Endothelial cell of umbilical vein (primary cell): ENCODE results near the gene OMA1. TPM values are rescaled to one million over a fixed set of nuclear protein-coding genes. Genes with fewer than 3 reads are reported as not detected.

Experiments used
- BruUV-seq: library from RNA; stranded (reverse); fragments of 400-500 nt; replicated peaks from 2 replicates; lab custom pipeline; 2021; lab: Mats Ljungman, UMichigan
- CTCF ChIA-PET: fragments of 300-600, 350-600 bp; sonication (Branson Sonifier 250); formaldehyde crosslinking; loops from one replicate; lab custom pipeline; 2021; ENCODE audit warnings: antibody characterized with exemption, inconsistent platforms; lab: Charles Lee
- POLR2A ChIA-PET: fragments of 300-600, 350-600 bp; sonication (Branson Sonifier 250); formaldehyde crosslinking; loops from one replicate; lab custom pipeline; 2021; ENCODE audit warnings: antibody characterized with exemption, inconsistent platforms; lab: Charles Lee
- DNase-seq: peaks from one replicate; pipeline ENCODE4 v3.0.0-alpha.2; 2011; ENCODE audit warnings: low read depth, low spot score
- FAIRE-seq: peaks from 2 replicates; lab custom pipeline; 2011; peaks lifted over from hg19 to GRCh38; lab: Jason Lieb, UNC
- H2AFZ ChIP-seq: 2 replicates; pipeline ENCODE4 v1.6.0; 2012; ENCODE audit warnings: low read depth, low read length, control low read depth, inconsistent platforms
- H3K27ac ChIP-seq: 2 replicates; pipeline ENCODE4 v1.5.1; 2011; ENCODE audit warnings: low read depth, mild to moderate bottlenecking, control low read depth, low read length, moderate library complexity; ENCODE audit not compliant: insufficient read depth
- H3K27me3 ChIP-seq, 2 experiments: 2 replicates each; pipeline versions ENCODE4 v1.6.0 to v1.6.1; 2011; ENCODE audit warnings: low read length in 2 of 2, mixed read lengths in 1 of 2; ENCODE audit not compliant: control insufficient read depth in 2 of 2, insufficient read depth in 2 of 2
- H3K36me3 ChIP-seq, 2 experiments: 2 replicates in 1 of 2; 3 replicates in 1 of 2; pipeline ENCODE4 v1.5.1; 2011; ENCODE audit warnings: low read length in 2 of 2, mild to moderate bottlenecking in 1 of 2, moderate library complexity in 1 of 2; ENCODE audit not compliant: control insufficient read depth in 2 of 2, insufficient read depth in 2 of 2; ENCODE audit errors: extremely low read depth in 1 of 2
- H3K4me1 ChIP-seq: 3 replicates; pipeline ENCODE4 v1.5.1; 2011; ENCODE audit warnings: mild to moderate bottlenecking, low read length; ENCODE audit not compliant: control insufficient read depth, insufficient read depth; ENCODE audit errors: extremely low read depth
- H3K4me2 ChIP-seq: 2 replicates; pipeline ENCODE4 v1.6.1; 2011; ENCODE audit warnings: low read length, control low read depth, mixed read lengths; ENCODE audit not compliant: insufficient read depth
- H3K4me3 ChIP-seq, 3 experiments: fragments of 200-600 bp in 1 of 3; sonication (generic), shearing (Covaris generic) in 1 of 3; replicated peaks in 1 of 3; 2 replicates each; pipeline ENCODE4 v1.5.1; 2011 to 2016; ENCODE audit warnings: control low read depth in 3 of 3, low read length in 3 of 3, mild to moderate bottlenecking in 2 of 3, inconsistent platforms in 1 of 3, low read depth in 1 of 3, moderate library complexity in 1 of 3; ENCODE audit not compliant: insufficient read depth in 1 of 3
- H3K79me2 ChIP-seq: 2 replicates; pipeline ENCODE4 v1.6.0; 2012; ENCODE audit warnings: low read length, inconsistent platforms; ENCODE audit not compliant: control insufficient read depth, insufficient read depth
- H3K9ac ChIP-seq: replicated peaks from 2 replicates; pipeline ENCODE3; 2011; ENCODE audit warnings: low read length, control low read depth; ENCODE audit not compliant: insufficient read depth; ENCODE audit errors: extremely low read depth
- H3K9me1 ChIP-seq: replicated peaks from 3 replicates; pipeline ENCODE4 v1.6.0; 2011; ENCODE audit warnings: mild to moderate bottlenecking, low read length; ENCODE audit not compliant: control insufficient read depth, insufficient read depth; ENCODE audit errors: extremely low read depth
- H3K9me3 ChIP-seq: replicated peaks from 2 replicates; pipeline ENCODE4 v1.5.1; 2012; ENCODE audit warnings: low read length, inconsistent platforms; ENCODE audit not compliant: control insufficient read depth, insufficient read depth
- H4K20me1 ChIP-seq: replicated peaks from 2 replicates; pipeline ENCODE3; 2011; ENCODE audit warnings: mild to moderate bottlenecking, low read length; ENCODE audit not compliant: control insufficient read depth, insufficient read depth; ENCODE audit errors: extremely low read depth
- EZH2 ChIP-seq: IDR thresholded peaks from 2 replicates; pipeline ENCODE4 v1.6.1; 2012; ENCODE audit warnings: borderline replicate concordance, low read depth, mild to moderate bottlenecking, moderate library complexity, low read length, inconsistent platforms; ENCODE audit not compliant: severe bottlenecking
- FOS ChIP-seq: IDR thresholded peaks from 2 replicates; pipeline ENCODE4 v1.6.1; 2011; ENCODE audit warnings: mild to moderate bottlenecking, low read length, moderate library complexity, borderline replicate concordance; ENCODE audit not compliant: insufficient read depth
- GATA2 ChIP-seq: IDR thresholded peaks from 2 replicates; pipeline ENCODE4 v1.7.0; 2011; ENCODE audit warnings: low read depth, mild to moderate bottlenecking, moderate library complexity, mixed read lengths, low read length; ENCODE audit not compliant: insufficient read length, insufficient read depth
- JUN ChIP-seq: IDR thresholded peaks from 2 replicates; pipeline ENCODE4 v1.6.1; 2011; ENCODE audit warnings: borderline replicate concordance, low read depth; ENCODE audit not compliant: insufficient read length, insufficient read depth
- MYC ChIP-seq: IDR thresholded peaks from one replicate; pipeline ENCODE4 v1.6.1; 2011; ENCODE audit warnings: mild to moderate bottlenecking, low read depth, low read length
- POLR2A ChIP-seq: IDR thresholded peaks from 2 replicates; pipeline ENCODE4 v1.6.1; 2012; ENCODE audit warnings: low read depth, mild to moderate bottlenecking, control low read depth, low read length
- POLR2AphosphoS5 ChIP-seq: IDR thresholded peaks from 2 replicates; pipeline ENCODE4 v1.6.1; 2012; ENCODE audit warnings: low read depth, mild to moderate bottlenecking, control low read depth, low read length, moderate library complexity; ENCODE audit not compliant: insufficient read depth
- dilution Hi-C: fragments of 300-500 bp; cut with MboI; formaldehyde crosslinking; loops from one replicate; pipeline ENCODE4 v1.15.0; 2019; ENCODE audit warnings: low sequenced_read_pairs; ENCODE audit not compliant: extremely low pct_ligation_motif_present
- intact Hi-C: fragments of 100-400 bp; cut with micrococcal nuclease; formaldehyde crosslinking; loops from one replicate; pipeline ENCODE4 v1.10.0; 2022
- polyA plus RNA-seq, 4 experiments: library from polyadenylated mRNA; depleted of rRNA in 3 of 4; stranded (reverse) in 3 of 4; unstranded in 1 of 4; fragments of >200 nt; gene quantifications; 2 replicates each; pipeline versions ENCODE4 v1.2.1 to v1.2.3, GENCODE V29; 2011 to 2012; ENCODE audit warnings: missing spikeins in 1 of 4
- total RNA-seq: library from RNA; stranded (reverse); gene quantifications from 2 replicates; pipeline ENCODE4 v1.2.3, GENCODE V29; 2021
- TF ChIP-seq, protein P1 (sequence below): IDR thresholded peaks from 2 replicates; pipeline ENCODE4 v1.6.1; 2011; ENCODE audit not compliant: insufficient read depth, insufficient read length
- TF ChIP-seq, protein P2 (sequence below), 2 donors: IDR thresholded peaks; 1 replicate in 1 of 2; 2 replicates in 1 of 2; pipeline ENCODE4 v1.5.1; 2011; ENCODE audit warnings: low read length in 2 of 2, mild to moderate bottlenecking in 2 of 2, moderate library complexity in 2 of 2, control low read depth in 1 of 2, inconsistent platforms in 1 of 2, low read depth in 1 of 2; ENCODE audit not compliant: insufficient read depth in 1 of 2; ENCODE audit errors: extremely low read depth in 1 of 2

The OMA1 gene
- total and polyA plus RNA-seq, 2 donors (not counting 3 experiments of a cell fraction or from before 2014, with no cell fraction given): 4.0 to 4.6 TPM

DNA sequence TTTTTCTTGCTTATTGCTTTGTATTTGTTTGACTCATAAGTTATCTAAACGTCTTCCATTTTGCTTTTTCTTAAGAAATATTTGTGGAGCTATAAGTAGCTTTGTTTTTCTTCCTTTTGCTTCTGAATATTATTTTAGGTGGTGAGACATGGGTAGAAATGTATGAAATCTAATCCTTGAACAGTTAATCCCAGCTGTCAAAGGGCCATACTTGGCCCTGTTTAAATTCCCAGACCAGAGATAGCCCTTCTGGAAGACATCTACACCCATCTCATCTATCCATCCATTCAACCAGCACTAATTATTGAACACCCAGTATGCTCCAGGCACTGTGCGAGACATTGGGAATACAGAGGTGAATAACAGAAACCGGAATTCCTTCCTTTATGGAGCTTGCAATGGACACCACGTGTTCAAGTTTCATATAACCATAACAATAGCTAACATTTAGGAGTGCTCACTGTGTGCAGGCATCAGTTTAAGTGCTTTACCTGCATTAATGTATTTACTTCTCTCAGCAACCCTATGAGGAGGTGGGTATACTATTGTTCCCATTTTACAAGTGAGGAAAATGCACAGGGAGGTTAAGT lies 21.8 kb upstream of the OMA1 start:
- Histone ChIP-seq H3K9me1 (no peaks in the 10 kb centered on the region), H2AFZ (no peak overlapping the region), H4K20me1 (no peaks in the 10 kb centered on the region), H3K9ac (no peak overlapping the region), H3K27ac (no peak overlapping the region), H3K4me3 (no peak overlapping the region), H3K79me2 (no peaks in the 10 kb centered on the region), H3K9me3 (no peaks in the 10 kb centered on the region), H3K4me1 (peaks cover 4% of the 10 kb centered on the region), H3K27me3 (peaks cover 0 to 4% of the 10 kb centered on the region in 2 experiments), H3K36me3 (no peaks in the 10 kb centered on the region), H3K4me2 (no peak overlapping the region)
- dilution Hi-C loops: no loop called here
- FAIRE-seq (no peak), DNase-seq (no peak)
- POLR2A ChIA-PET: no interaction called here
- intact Hi-C loops: no loop called here
- BruUV-seq: no TSS peak
- CTCF ChIA-PET: interaction anchor here (0.9 to 2.7 kb wide), 3 partner anchors 12 to 85 kb away, joined by 3 to 18 read pairs (median 3); no protein-coding TSS in a partner anchor
- TF ChIP-seq EZH2: no peak
- TF ChIP-seq POLR2A: no peak
- TF ChIP-seq GATA2: no peak
- no peak for TF ChIP-seq POLR2AphosphoS5
- no peak for TF ChIP-seq JUN
- TF ChIP-seq, protein P1, sequence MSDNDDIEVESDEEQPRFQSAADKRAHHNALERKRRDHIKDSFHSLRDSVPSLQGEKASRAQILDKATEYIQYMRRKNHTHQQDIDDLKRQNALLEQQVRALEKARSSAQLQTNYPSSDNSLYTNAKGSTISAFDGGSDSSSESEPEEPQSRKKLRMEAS: no peak
- TF ChIP-seq, protein P2, sequence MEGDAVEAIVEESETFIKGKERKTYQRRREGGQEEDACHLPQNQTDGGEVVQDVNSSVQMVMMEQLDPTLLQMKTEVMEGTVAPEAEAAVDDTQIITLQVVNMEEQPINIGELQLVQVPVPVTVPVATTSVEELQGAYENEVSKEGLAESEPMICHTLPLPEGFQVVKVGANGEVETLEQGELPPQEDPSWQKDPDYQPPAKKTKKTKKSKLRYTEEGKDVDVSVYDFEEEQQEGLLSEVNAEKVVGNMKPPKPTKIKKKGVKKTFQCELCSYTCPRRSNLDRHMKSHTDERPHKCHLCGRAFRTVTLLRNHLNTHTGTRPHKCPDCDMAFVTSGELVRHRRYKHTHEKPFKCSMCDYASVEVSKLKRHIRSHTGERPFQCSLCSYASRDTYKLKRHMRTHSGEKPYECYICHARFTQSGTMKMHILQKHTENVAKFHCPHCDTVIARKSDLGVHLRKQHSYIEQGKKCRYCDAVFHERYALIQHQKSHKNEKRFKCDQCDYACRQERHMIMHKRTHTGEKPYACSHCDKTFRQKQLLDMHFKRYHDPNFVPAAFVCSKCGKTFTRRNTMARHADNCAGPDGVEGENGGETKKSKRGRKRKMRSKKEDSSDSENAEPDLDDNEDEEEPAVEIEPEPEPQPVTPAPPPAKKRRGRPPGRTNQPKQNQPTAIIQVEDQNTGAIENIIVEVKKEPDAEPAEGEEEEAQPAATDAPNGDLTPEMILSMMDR (IDR thresholded peaks at IDR 0.05; ENCODE audit: extremely low read depth in 1 of 2, insufficient read depth in 1 of 2, low read depth in 1 of 2, low read length in 2 of 2): no peak
- TF ChIP-seq FOS: no peak
- no peak for TF ChIP-seq MYC
